H4 (cell line): ENCODE results near the gene KCNC1. TPM values are rescaled to one million over a fixed set of nuclear protein-coding genes. Genes with fewer than 3 reads are reported as not detected.

Source experiments
- DNase-seq: peaks from one replicate; pipeline ENCODE4 v3.0.0-alpha.2; 2015; ENCODE audit warnings: low spot score
- total RNA-seq: library from RNA; depleted of rRNA; stranded (reverse); fragments of >200 nt; shearing (Covaris generic); gene quantifications from 2 replicates; pipeline ENCODE4 v1.2.3, GENCODE V29; 2014

The KCNC1 gene
- total RNA-seq, 1 experiment from 2014 or later, result not detected

GRCh38 chr11:17773674-17774073 lies 39.1 kb downstream of the KCNC1 start:
- DNase-seq, result no peak

DNA sequence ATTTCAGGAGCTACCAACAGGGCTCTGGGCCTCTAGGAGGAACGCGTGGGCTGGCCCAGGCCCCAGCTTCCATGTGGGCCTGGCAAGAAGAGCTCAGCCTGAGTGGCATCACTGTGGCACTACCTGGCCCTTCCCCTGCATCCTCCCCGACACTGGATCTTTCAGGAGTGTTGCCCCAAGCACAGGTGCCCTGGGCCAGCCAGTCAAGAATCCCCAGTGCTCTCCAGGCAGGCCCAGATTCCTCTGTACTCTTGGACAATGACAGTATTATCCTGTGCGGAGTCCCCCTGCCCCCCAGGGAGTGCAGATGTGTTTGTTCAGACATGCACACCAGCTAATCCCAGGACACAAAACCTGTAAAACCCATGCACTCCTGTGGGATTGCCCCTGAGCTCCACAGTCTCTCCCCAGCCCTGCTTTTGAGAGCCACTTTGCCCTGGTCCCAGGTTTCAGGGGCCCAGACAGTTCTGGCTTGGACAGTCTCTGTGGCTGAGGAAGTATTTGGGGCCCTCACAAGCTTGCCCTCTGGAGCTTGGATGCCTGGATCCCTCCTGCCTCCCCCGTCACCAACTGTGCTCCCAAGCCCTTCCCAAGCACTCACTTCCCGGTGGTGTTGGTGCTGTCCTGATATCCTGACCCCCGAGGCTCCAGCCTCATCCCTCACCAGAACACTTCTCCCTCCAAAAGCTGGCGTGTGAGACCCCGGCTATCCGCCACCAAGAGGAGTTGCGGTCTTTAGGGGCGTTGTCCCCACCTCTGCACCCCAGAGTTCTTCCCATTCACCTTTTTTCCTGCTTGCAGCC lies 39.9 kb downstream of the KCNC1 start:
- DNase-seq, result no peak

- DNase-seq, result no peak
Measured at GRCh38 chr11:17775035-17775348, 40.4 kb downstream of the KCNC1 start.

- DNase-seq, result no peak
Measured at GRCh38 chr11:17775507-17776211, 41.1 kb downstream of the KCNC1 start.

DNA sequence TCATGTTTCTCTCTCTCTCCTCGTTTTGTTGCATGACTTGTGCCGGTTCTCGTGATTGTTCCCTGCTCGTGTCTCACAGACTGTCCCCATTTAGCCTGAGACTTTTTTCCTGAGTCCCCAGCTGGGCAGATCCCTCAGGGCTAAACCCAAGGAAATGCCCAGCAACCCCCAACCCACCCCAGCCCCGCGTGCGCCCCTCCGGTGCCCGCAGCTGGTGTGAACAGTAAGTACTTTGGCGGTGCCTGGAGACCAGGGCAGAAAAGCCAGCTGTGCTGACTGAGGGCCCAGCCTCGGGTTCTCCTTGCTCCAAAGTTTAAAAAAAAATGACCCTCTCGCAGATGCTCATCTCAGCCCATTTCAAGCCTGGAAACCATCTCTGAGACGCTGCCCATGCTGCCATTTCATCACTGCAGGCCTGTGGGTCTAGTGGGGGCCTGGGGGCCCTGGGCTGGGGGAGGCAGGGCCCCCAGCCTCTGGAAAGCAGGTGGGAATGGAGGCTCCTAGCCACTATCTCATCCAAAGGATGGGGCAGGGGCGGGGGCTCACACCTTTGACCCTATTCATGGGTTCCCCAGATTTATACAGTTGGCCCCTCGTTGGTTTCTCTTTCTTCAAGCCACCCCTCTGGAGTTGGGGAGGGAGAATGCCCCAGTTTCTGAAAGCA lies 41.8 kb downstream of the KCNC1 start:
- no peak for DNase-seq

GRCh38 chr11:17777086-17777737 lies 42.6 kb downstream of the KCNC1 start:
- no peak for DNase-seq

GRCh38 chr11:17777738-17778091 lies 43.1 kb downstream of the KCNC1 start:
- no peak for DNase-seq

DNA sequence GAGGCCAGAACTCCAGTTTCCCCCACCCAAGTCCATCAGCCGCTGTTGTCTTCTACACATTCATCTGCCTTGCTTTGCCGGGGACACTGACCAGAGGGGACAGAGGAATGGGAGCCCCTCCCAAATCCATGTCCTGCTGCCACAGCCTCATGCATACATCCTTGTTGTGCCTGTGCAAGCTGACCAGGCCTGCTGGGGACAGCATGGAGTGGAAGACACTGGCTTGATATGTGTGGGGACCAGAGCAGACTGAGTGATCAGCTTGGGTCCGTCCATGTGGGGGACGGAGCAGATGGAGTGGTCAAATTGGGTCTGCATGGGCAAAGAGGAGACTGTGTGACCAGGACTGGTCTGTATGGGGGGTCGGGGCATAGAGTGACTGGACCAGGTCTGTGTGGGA lies 43.8 kb downstream of the KCNC1 start:
- no peak for DNase-seq

GRCh38 chr11:17778956-17779860 lies 44.6 kb downstream of the KCNC1 start:
- no peak for DNase-seq

DNA sequence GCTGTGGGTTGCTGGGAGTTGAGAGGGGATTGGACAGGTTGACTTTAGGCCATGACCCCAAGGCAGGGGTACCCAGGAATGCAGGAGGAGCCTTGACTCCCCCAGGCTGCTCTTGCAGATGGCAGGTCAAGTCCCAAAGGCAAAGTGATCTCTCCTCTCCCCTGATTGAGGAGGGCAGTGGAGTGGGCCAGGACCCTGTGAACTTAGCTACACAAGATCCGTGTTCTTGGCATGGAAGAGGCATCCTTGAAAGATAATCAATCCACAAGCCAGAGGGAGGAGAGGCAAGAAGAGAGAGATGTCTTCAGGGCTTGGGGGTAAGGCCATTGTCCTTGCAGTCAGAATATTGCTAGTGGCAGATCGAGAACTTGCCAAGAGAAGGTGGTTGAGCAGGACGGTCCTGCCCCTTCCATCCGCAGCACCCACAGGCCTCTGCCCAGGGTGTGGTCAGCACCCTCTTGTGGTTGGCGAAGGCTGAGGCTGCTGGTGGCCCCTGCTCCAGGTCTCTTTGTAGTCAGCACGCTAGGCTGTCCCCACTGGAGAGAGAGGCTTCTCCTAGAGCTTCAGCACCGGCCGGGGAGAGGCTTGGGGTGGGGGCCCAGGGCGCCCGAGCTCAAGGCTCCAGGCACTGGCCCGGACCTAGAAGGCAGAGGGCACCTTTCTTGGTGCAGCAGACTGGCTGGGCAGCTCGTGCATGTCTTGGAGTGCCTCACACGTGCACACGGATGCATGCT lies 45.4 kb downstream of the KCNC1 start:
- no peak for DNase-seq

DNA sequence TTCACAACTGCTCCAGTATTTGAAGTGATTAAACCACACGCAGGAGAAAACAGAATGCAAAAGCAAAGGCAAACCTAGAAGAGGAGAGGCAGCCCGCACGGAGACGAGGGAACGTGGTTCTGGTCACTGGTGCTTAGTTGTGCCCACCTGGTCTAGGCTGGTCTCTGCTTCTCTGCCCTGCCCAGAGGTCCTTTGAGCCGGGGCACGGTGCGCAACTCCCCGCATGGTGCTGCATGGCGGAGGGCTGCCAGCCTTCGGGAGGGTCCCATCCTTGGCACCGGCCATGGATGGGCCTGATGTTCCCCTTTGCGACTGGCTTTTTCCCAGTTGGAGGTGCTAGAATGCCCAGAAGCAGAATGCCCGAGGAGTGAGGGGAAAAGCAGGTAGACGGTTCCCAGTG lies 46.1 kb downstream of the KCNC1 start:
- DNase-seq, result no peak

DNA sequence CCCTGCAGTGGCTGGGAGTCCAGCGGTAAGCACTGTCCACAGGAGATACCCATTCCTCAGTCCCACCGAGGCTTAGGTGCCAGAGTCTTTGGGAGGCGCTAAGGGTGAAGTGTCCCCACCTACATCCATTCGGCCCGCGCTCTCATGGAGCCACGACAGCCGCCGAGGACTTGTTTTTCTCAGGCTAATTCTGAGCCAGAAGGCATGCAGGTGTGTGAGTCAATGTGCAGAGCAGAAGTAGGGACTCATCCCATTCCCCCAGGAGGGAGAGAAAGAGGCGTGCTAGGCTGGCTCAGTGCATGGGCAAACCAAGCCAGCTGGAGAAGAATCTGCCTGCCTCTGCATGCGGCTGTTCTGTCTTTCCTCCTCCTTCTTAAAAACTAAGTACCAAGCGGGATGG lies 46.6 kb downstream of the KCNC1 start:
- no peak for DNase-seq

DNA sequence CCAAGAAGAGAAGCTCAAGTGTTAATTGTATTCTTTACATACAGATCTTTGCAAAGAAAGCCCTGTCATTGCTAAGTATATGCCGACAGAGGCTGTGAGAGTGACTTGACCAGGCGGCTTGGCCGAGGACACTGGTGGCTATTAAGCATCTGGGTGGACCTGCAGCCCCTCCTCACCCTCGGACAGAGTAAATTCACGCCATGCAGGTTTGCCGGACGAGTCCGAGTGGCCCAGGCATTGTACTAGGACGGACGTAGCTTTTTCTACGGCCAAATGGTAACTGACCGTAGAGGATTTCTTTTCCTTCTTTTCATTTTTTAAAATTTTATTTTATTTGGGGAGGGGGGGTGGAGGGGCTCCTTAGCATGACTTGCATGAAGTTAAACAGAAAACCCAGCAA lies 47.0 kb downstream of the KCNC1 start:
- DNase-seq, result no peak

- no peak for DNase-seq
Measured at GRCh38 chr11:17782145-17782544, 47.6 kb downstream of the KCNC1 start.

DNA sequence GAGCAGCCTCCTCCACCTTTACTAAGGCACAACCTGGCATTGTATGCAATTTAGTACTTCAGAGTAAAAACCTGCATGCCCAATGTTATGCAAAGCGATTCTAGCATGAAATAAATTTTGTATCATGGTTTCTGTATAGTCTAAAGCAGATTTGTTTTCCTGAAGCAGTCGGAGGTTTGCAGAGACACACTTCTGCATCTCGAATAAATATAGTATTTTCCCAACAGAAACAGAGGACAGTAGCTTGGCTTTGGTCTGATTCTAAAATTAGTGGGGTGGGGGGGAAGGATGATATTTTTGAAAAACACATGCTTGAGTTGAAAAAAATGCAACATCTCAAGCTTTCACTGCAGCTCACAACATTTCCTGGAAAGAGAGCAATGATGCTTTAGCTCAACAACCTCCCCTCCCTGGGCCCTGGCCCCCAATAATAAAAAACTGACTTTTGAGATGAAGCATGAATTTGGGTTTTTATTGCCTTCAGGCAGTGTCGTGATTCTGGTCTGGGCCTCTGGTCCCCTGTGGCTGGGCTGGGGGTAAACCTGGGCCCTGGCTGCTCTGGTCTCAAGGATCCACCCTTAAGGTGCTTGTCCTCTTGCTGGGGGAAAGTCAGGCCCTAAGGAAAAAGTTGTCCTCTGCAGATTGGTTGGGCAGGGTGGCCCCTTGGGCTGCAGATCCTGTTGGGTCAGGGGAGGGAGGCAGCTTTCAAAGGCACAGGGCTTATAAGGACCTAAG lies 48.2 kb downstream of the KCNC1 start:
- DNase-seq, result no peak

GRCh38 chr11:17783878-17784277 lies 49.3 kb downstream of the KCNC1 start:
- DNase-seq, result no peak

DNA sequence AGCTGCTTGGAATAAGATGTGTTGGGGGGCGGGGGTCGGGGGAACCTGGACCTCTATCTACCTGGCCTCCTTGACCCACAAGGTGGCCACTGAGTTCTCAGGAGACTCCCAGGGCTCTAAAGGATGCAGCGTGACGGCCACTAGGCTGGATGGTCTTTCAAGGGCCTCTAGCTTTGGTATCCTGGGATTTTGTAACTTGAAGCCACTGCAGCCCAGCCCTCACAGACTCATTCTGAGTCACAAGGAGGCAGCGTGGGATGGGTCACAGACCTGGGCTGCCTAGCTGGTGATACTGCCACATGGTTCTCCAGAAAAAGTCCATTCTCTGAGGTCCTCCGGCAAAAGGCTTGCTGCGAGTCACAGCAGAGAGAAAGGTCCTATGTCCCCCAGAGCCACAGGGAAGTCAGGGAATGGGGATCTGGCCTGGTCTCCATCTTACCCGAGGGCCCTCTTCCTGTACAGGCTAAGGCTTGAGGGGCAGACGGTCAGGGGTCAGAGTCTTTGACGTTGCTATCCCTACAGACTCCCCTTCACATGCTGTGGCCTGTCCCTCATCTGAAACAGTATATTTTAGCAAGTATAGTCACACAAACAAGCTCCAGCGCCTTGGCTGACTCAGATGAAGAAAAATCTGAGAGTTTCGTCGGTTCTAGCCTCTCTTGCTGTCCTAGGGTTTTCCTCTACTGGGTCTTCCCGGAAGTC lies 52.4 kb downstream of the KCNC1 start:
- peak; percentile 46 for DNase-seq

- DNase-seq, result no peak
Measured at GRCh38 chr11:17788084-17788483, 53.5 kb downstream of the KCNC1 start.

DNA sequence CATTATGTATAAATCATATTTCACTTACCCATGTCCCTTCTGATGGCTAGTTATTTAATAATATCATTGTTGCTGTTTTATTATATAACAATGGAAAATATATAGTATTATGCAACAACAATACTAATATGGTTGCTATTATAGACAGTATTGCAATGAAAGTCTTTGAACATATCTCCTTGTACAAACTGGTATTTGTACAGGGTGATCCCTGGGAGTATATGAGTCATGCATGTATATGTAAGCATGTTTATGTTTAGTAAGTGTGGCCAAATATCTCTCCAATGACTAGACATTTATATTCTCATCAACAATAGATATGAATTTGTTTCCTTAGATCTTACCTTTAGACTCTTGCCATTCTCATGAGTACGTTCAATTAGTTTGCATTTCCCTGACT lies 55.9 kb downstream of the KCNC1 start:
- no peak for DNase-seq
